OCI-LY7 (cell line): ENCODE data around the gene ZYG11B. TPM values are rescaled to one million over a fixed set of nuclear protein-coding genes. Genes with fewer than 3 reads are reported as not detected.

ENCODE experiments used
- BruUV-seq: library from RNA; stranded (reverse); fragments of 400-500 nt; replicated peaks from 2 replicates; lab custom pipeline; 2021; lab: Mats Ljungman, UMichigan
- CTCF ChIA-PET: fragments of 300-600 bp; sonication (Branson Sonifier 250); formaldehyde crosslinking; loops from one replicate; lab custom pipeline; 2022; ENCODE audit warnings: antibody characterized with exemption; ENCODE audit not compliant: unreplicated experiment; lab: Charles Lee
- POLR2A ChIA-PET: fragments of 300-600 bp; sonication (Branson Sonifier 250); formaldehyde crosslinking; loops from one replicate; lab custom pipeline; 2022; ENCODE audit warnings: antibody characterized with exemption; lab: Charles Lee
- DNase-seq: peaks from one replicate; pipeline ENCODE4 v3.0.0-alpha.2; 2015; ENCODE audit warnings: low spot score
- H2AFZ ChIP-seq: fragments of 200-600 bp; sonication (generic), shearing (Covaris generic); 2 replicates; pipeline ENCODE4 v1.6.1; 2014; ENCODE audit warnings: mild to moderate bottlenecking, antibody characterized with exemption, low read length, moderate library complexity
- H3K27ac ChIP-seq: fragments of 200-600 bp; sonication (generic); 2 replicates; pipeline ENCODE4 v1.5.1; 2014; ENCODE audit warnings: mixed run types, low read depth, mild to moderate bottlenecking, moderate library complexity, low read length, inconsistent platforms; ENCODE audit not compliant: poor library complexity, severe bottlenecking
- H3K36me3 ChIP-seq: fragments of 200-600 bp; sonication (generic); 2 replicates; pipeline ENCODE4 v1.6.1; 2014; ENCODE audit warnings: mild to moderate bottlenecking, antibody characterized with exemption, low read length, moderate library complexity, mixed read lengths; ENCODE audit not compliant: insufficient read depth
- H3K4me1 ChIP-seq: fragments of 200-600 bp; sonication (generic); 2 replicates; pipeline ENCODE4 v1.5.1; 2014; ENCODE audit warnings: mild to moderate bottlenecking, low read length; ENCODE audit not compliant: insufficient read depth, poor library complexity, severe bottlenecking
- H3K4me2 ChIP-seq: fragments of 200-600 bp; sonication (generic); 2 replicates; pipeline ENCODE4 v1.6.1; 2014; ENCODE audit warnings: mild to moderate bottlenecking, low read length
- H3K4me3 ChIP-seq: fragments of 200-600 bp; sonication (generic); 2 replicates; pipeline ENCODE4 v1.5.1; 2014; ENCODE audit warnings: mild to moderate bottlenecking, low read depth, low read length; ENCODE audit not compliant: poor library complexity, severe bottlenecking
- H3K79me2 ChIP-seq: fragments of 200-600 bp; sonication (generic); 2 replicates; pipeline ENCODE4 v1.6.1; 2016; ENCODE audit warnings: low read depth, mild to moderate bottlenecking, low read length, moderate library complexity, mixed read lengths; ENCODE audit not compliant: insufficient read depth
- H3K9me2 ChIP-seq: fragments of 200-600 bp; sonication (generic); 2 replicates; pipeline ENCODE4 v1.6.1; 2016; ENCODE audit warnings: mild to moderate bottlenecking, low read length, mixed read lengths; ENCODE audit not compliant: insufficient read depth
- H3K9me3 ChIP-seq: fragments of 200-600 bp; sonication (generic); 2 replicates; pipeline ENCODE4 v1.6.1; 2014; ENCODE audit warnings: mild to moderate bottlenecking, mixed run types, low read length, mixed read lengths
- H4K20me1 ChIP-seq: fragments of 200-600 bp; sonication (generic); 2 replicates; pipeline ENCODE4 v1.6.1; 2014; ENCODE audit warnings: mild to moderate bottlenecking, antibody characterized with exemption, low read length, moderate library complexity, mixed read lengths; ENCODE audit not compliant: insufficient read depth
- EZH2phosphoT487 ChIP-seq: fragments of 200-600 bp; sonication (generic); IDR thresholded peaks from 2 replicates; pipeline ENCODE4 v1.6.1; 2018; ENCODE audit warnings: low read depth, borderline replicate concordance, mild to moderate bottlenecking, mixed run types, antibody characterized with exemption, low read length, moderate library complexity, mixed read lengths
- intact Hi-C: fragments of 100-400 bp; cut with micrococcal nuclease; formaldehyde crosslinking; loops from one replicate; pipeline ENCODE4 v1.10.0; 2022; ENCODE audit not compliant: unreplicated experiment
- total RNA-seq, 2 experiments: library from RNA; depleted of rRNA in 1 of 2; stranded (reverse); fragments of >200 nt in 1 of 2; shearing (Covaris generic) in 1 of 2; gene quantifications; 2 replicates each; pipeline ENCODE4 v1.2.3, GENCODE V29; 2014 to 2022
- TF ChIP-seq, protein P1 (sequence below): fragments of 200-600 bp; sonication (generic); conservative IDR thresholded peaks from 2 replicates; pipeline ENCODE4 v1.5.1; 2014; ENCODE audit warnings: mild to moderate bottlenecking, antibody characterized with exemption, low read length, moderate library complexity, mixed read lengths

The ZYG11B gene
- total RNA-seq, 2 experiments from 2014 or later = 11.2 to 15.9 TPM

- H3K4me2 ChIP-seq = no peak overlapping the region
- no peaks in the 10 kb centered on the region for H3K79me2 ChIP-seq
- no TSS peak for BruUV-seq
- intact Hi-C loops = no loop called here
- H3K9me2 ChIP-seq = no peaks in the 10 kb centered on the region
- CTCF ChIA-PET = no interaction called here
- no peak overlapping the region for H3K27ac ChIP-seq
- no peaks in the 10 kb centered on the region for H3K9me3 ChIP-seq
- no peak for DNase-seq
- peaks cover 10% of the 10 kb centered on the region for H3K4me1 ChIP-seq
- no peak overlapping the region for H3K4me3 ChIP-seq
- TF ChIP-seq, protein P1, sequence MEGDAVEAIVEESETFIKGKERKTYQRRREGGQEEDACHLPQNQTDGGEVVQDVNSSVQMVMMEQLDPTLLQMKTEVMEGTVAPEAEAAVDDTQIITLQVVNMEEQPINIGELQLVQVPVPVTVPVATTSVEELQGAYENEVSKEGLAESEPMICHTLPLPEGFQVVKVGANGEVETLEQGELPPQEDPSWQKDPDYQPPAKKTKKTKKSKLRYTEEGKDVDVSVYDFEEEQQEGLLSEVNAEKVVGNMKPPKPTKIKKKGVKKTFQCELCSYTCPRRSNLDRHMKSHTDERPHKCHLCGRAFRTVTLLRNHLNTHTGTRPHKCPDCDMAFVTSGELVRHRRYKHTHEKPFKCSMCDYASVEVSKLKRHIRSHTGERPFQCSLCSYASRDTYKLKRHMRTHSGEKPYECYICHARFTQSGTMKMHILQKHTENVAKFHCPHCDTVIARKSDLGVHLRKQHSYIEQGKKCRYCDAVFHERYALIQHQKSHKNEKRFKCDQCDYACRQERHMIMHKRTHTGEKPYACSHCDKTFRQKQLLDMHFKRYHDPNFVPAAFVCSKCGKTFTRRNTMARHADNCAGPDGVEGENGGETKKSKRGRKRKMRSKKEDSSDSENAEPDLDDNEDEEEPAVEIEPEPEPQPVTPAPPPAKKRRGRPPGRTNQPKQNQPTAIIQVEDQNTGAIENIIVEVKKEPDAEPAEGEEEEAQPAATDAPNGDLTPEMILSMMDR = no peak
- no peak for TF ChIP-seq EZH2phosphoT487
- no peak overlapping the region for H2AFZ ChIP-seq
- POLR2A ChIA-PET = no interaction called here
- no peaks in the 10 kb centered on the region for H4K20me1 ChIP-seq
- H3K36me3 ChIP-seq = peaks cover 12% of the 10 kb centered on the region; the same call in 1 of the 2 replicates
Observed at GRCh38 chr1:52756020-52756419, 29.8 kb downstream of the ZYG11B start.

GRCh38 chr1:52759908-52760307, 33.7 kb downstream of the ZYG11B start:
- CTCF ChIA-PET = no interaction called here
- no peak overlapping the region for H3K27ac ChIP-seq
- TF ChIP-seq, protein P1 = no peak
- no peak for TF ChIP-seq EZH2phosphoT487
- peaks cover 12% of the 10 kb centered on the region for H3K36me3 ChIP-seq
- no peak for DNase-seq
- H3K79me2 ChIP-seq = no peaks in the 10 kb centered on the region
- H3K9me2 ChIP-seq = no peaks in the 10 kb centered on the region
- BruUV-seq = no TSS peak
- no peak overlapping the region for H3K4me2 ChIP-seq
- no peak overlapping the region for H3K4me3 ChIP-seq
- no peaks in the 10 kb centered on the region for H4K20me1 ChIP-seq
- H2AFZ ChIP-seq = no peak overlapping the region
- POLR2A ChIA-PET = no interaction called here
- H3K9me3 ChIP-seq = no peaks in the 10 kb centered on the region
- H3K4me1 ChIP-seq = peaks cover 10% of the 10 kb centered on the region
- intact Hi-C loops = no loop called here

- no peaks in the 10 kb centered on the region for H3K79me2 ChIP-seq
- no peak for DNase-seq
- H3K4me2 ChIP-seq = no peak overlapping the region
- POLR2A ChIA-PET = interaction anchor here (0.5 to 0.7 kb wide), 2 partner anchors 9 to 41 kb away, joined by 3 to 5 read pairs; no protein-coding TSS in a partner anchor
- intact Hi-C loops = no loop called here
- no peaks in the 10 kb centered on the region for H4K20me1 ChIP-seq
- H3K4me1 ChIP-seq = no peaks in the 10 kb centered on the region
- no peaks in the 10 kb centered on the region for H3K9me2 ChIP-seq
- H2AFZ ChIP-seq = no peak overlapping the region
- no peaks in the 10 kb centered on the region for H3K9me3 ChIP-seq
- no peaks in the 10 kb centered on the region for H3K36me3 ChIP-seq
- H3K27ac ChIP-seq = no peak overlapping the region
- no peak overlapping the region for H3K4me3 ChIP-seq
- no peak for TF ChIP-seq EZH2phosphoT487
- TF ChIP-seq, protein P1 = no peak
- CTCF ChIA-PET = no interaction called here
- BruUV-seq = no TSS peak
Observed at GRCh38 chr1:52767596-52768280, 41.5 kb downstream of the ZYG11B start.
